Testis (tissue), 3 donors: ENCODE results near the gene S1PR5. TPM values are rescaled to one million over a fixed set of nuclear protein-coding genes. Genes with fewer than 3 reads are reported as not detected.
A peak's percentile ranks its signal among the peaks of the same experiment; 100 is the strongest.

Source experiments
- DNase-seq: peaks from one replicate; pipeline ENCODE4 v3.0.0-alpha.2; 2019
- H3K27ac ChIP-seq, 2 donors: fragments of 200-600 bp; sonication (generic); one replicate each; pipeline ENCODE4 v1.5.1; 2019
- H3K27me3 ChIP-seq: fragments of 200-600 bp; sonication (generic); one replicate; pipeline ENCODE4 v1.5.1; 2019
- H3K36me3 ChIP-seq: fragments of 200-600 bp; sonication (generic); one replicate; pipeline ENCODE4 v1.5.1; 2017; ENCODE audit warnings: low read depth; ENCODE audit errors: missing control alignments
- H3K4me1 ChIP-seq: fragments of 200-600 bp; sonication (generic); one replicate; pipeline ENCODE4 v1.5.1; 2019
- H3K4me3 ChIP-seq, 2 donors: fragments of 200-600 bp; sonication (generic); one replicate each; pipeline ENCODE4 v1.5.1; 2017 to 2019
- H3K9me3 ChIP-seq: fragments of 200-600 bp; sonication (generic); one replicate; pipeline ENCODE4 v1.5.1; 2017
- POLR2A ChIP-seq: fragments of 450-650 bp; IDR thresholded peaks from one replicate; pipeline ENCODE4 v1.6.1; 2017; ENCODE audit warnings: antibody characterized with exemption, mild to moderate bottlenecking, moderate library complexity
- WGBS, 2 donors: methylation state at CpG; one replicate each; pipeline ENCODE4 v1.1.5; 2018; 5-methylcytosine and 5-hydroxymethylcytosine counted together
- intact Hi-C: fragments of 100-400 bp; cut with DNase I; formaldehyde crosslinking; loops from one replicate; pipeline ENCODE4 v1.15.1; 2023; ENCODE audit warnings: low total_unique reads
- polyA plus RNA-seq: library from polyadenylated mRNA; stranded (reverse); fragments of 350-450 nt; fragmentation: Illumina TruSeq; extraction: RNeasy Lipid Tissue Mini Kit (QIAGEN cat#74804); gene quantifications from one replicate; pipeline ENCODE4 v1.2.3, GENCODE V29; 2014; ENCODE audit warnings: low read depth, low replicate concordance; ENCODE audit not compliant: insufficient read depth
- total RNA-seq, 2 donors: library from RNA; depleted of rRNA; stranded (reverse); fragments of >200 nt; gene quantifications; one replicate each; pipeline ENCODE4 v1.2.3, GENCODE V29; 2016
- TF ChIP-seq, protein P1 (sequence below), 3 experiments: fragments of 450-650 bp in 2 of 3; fragments of 200-600 bp in 1 of 3; sonication (generic) in 1 of 3; IDR thresholded peaks; one replicate each; pipeline ENCODE4 v1.5.1; 2016 to 2019; ENCODE audit warnings: antibody characterized with exemption in 3 of 3, mild to moderate bottlenecking in 2 of 3, moderate library complexity in 1 of 3

Gene S1PR5
- total and polyA plus RNA-seq, 3 donors from 2014 or later = 0.12 to 0.61 (median 0.31) TPM

DNA sequence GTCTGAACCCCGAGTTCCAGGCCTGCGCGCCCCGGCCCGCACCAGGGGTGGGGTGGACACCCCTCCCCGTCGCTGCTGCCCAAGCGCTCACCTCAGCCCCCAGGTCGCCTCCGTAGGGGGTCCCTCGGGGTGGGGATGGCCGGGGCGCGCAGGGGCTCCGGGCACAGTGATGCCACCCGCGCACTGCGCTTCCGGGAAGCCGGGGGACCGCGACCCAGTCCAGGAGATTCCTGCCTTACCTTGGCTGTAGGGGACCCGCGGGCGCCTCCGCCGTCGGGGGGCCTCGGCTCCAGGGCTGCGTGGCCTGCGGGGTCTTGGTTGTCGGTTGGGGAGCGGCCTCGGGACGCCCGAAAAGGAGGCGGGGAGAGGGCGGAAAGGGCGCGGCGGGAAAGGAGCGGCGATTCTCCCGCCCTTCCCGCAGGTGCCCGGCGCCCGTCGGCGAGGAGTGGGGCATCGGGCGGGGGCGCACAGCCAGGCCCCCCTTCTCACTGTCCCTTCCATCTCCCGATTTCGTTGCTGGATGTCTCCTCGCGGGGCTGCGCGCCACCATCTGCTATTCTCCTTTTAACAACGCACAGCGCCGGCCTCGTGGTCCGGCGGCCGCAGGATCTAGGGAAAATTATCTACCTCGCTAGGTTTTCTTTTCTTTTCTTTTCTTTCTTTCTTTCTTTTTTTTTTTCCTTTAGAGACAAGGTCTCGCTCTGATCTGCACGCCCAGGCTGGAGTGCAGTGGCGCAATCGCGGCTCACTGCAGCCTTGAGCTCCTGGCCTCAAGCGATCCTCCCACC lies 14.1 kb downstream of the S1PR5 start, which contains the start of gene KEAP1:
Gene KEAP1 (minus strand): TSS at position 355 of the 788 bp plus-strand sequence. CDS start 3,323 bp downstream, outside the sequence.
- intact Hi-C loops = no loop called here
- H3K27ac ChIP-seq = peak within 1 kb of the TSS; percentile 84 to 93
- H3K27me3 ChIP-seq = no peaks in the 10 kb centered on the region
- no peaks in the 10 kb centered on the region for H3K9me3 ChIP-seq
- no peak for TF ChIP-seq POLR2A
- no peaks in the 10 kb centered on the region for H3K36me3 ChIP-seq
- H3K4me3 ChIP-seq = peak within 1 kb of the TSS; percentile 92 to 97
- peaks cover 13% of the 10 kb centered on the region for H3K4me1 ChIP-seq
- DNase-seq = peak; percentile 65
- 2 to 4% methylated on average over 30 to 32 of the region's 73 CpGs for WGBS, 2 donors

- peaks cover 13% of the 10 kb centered on the region for H3K4me1 ChIP-seq
- H3K27ac ChIP-seq = peak overlapping the region; percentile 84 to 93
- DNase-seq = peak; percentile 94
- no peaks in the 10 kb centered on the region for H3K27me3 ChIP-seq
- intact Hi-C loops = no loop called here
- H3K9me3 ChIP-seq = no peaks in the 10 kb centered on the region
- TF ChIP-seq, protein P1, sequence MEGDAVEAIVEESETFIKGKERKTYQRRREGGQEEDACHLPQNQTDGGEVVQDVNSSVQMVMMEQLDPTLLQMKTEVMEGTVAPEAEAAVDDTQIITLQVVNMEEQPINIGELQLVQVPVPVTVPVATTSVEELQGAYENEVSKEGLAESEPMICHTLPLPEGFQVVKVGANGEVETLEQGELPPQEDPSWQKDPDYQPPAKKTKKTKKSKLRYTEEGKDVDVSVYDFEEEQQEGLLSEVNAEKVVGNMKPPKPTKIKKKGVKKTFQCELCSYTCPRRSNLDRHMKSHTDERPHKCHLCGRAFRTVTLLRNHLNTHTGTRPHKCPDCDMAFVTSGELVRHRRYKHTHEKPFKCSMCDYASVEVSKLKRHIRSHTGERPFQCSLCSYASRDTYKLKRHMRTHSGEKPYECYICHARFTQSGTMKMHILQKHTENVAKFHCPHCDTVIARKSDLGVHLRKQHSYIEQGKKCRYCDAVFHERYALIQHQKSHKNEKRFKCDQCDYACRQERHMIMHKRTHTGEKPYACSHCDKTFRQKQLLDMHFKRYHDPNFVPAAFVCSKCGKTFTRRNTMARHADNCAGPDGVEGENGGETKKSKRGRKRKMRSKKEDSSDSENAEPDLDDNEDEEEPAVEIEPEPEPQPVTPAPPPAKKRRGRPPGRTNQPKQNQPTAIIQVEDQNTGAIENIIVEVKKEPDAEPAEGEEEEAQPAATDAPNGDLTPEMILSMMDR (IDR thresholded peaks at IDR 0.05) = no peak
- no peak for TF ChIP-seq POLR2A
- peak overlapping the region; percentile 92 to 97 for H3K4me3 ChIP-seq
- H3K36me3 ChIP-seq = no peaks in the 10 kb centered on the region
- 0% methylated on average over 4 to 10 of the region's 65 CpGs for WGBS, 2 donors
These were observed 14.7 kb downstream of the S1PR5 start for GRCh38 chr19:10502524-10503001.

GRCh38 chr19:10501971-10502523 lies 15.2 kb downstream of the S1PR5 start:
- TF ChIP-seq, protein P1 (IDR thresholded peaks at IDR 0.05) = no peak
- no peak for TF ChIP-seq POLR2A
- Histone ChIP-seq H3K4me3 (peak overlapping the region; percentile 92 to 97), H3K27me3 (no peaks in the 10 kb centered on the region), H3K36me3 (no peaks in the 10 kb centered on the region), H3K9me3 (no peaks in the 10 kb centered on the region), H3K27ac (peak overlapping the region; percentile 84 to 93), H3K4me1 (peaks cover 13% of the 10 kb centered on the region)
- intact Hi-C loops = no loop called here
- 1% methylated on average over 30 to 35 of the region's 35 CpGs for WGBS, 2 donors
- peak; percentile 81 for DNase-seq

DNA sequence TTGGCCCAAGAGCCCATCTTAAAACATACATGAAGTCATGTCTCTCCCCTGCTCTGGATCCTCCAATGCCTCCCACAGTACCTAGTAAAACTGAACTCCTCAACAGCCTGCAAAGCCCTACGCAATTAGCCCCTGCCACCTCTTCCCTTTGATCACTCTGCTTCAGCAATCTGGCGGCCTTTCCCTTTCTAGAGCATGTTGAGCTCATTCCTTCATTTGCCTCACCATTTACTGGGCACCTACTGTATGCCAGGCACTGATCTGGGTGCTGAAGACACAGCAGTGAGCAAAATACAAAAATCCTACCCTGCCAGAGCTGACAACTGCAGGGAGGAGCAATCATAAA lies 17.0 kb downstream of the S1PR5 start:
- TF ChIP-seq, protein P1 (IDR thresholded peaks at IDR 0.05) = no peak
- TF ChIP-seq POLR2A = no peak
- Histone ChIP-seq H3K27me3 (no peaks in the 10 kb centered on the region), H3K4me1 (peaks cover 13% of the 10 kb centered on the region), H3K9me3 (no peaks in the 10 kb centered on the region), H3K4me3 (no peak overlapping the region), H3K27ac (no peak overlapping the region), H3K36me3 (no peaks in the 10 kb centered on the region)
- intact Hi-C loops = no loop called here
- DNase-seq = no peak
- WGBS, 2 donors = 87 to 94% methylated on average over 2 of the region's 2 CpGs

DNA sequence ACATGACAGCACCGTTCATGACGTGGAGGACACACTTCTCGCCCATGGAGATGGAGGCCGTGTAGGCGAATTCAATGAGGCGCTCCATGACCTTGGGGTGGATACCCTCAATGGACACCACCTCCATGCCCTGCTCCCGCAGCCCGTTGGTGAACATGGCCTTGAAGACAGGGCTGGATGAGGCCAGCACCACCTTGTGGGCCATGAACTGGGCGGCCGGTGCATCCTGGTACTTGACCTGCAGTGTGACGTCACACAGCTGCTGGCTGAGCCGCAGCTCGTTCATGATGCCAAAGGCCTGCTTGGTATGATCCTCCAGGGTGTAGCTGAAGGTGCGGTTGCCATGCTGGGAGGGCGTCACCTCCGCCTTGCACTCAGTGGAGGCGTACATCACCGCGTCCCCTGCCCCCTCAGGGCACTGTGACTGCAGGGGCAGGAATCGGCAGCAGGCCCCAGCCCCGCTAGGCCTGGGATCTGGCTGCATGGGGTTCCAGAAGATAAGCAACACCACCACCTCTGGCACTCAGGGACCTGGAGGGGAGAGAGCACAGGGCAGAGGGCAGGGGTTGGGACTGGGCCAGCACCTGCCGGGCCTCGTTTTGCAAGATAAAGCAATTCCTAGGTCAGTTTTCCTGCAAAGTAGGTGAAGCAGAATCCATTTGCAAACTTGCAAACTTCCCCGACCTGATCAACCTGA lies 17.5 kb downstream of the S1PR5 start:
- Histone ChIP-seq H3K27ac (no peak overlapping the region), H3K27me3 (no peaks in the 10 kb centered on the region), H3K36me3 (no peaks in the 10 kb centered on the region), H3K9me3 (no peaks in the 10 kb centered on the region), H3K4me1 (peaks cover 13% of the 10 kb centered on the region), H3K4me3 (no peak overlapping the region)
- 72 to 83% methylated on average over 5 to 21 of the region's 24 CpGs for WGBS, 2 donors
- TF ChIP-seq POLR2A = no peak
- TF ChIP-seq, protein P1 (IDR thresholded peaks at IDR 0.05) = no peak
- no peak for DNase-seq
- intact Hi-C loops = no loop called here
